NB4 (cell line): ENCODE measurements around the gene PLA2G4F.

Experiments
- MYC ChIP-seq: IDR thresholded peaks from 2 replicates; pipeline ENCODE4 v1.6.1; 2011; ENCODE audit warnings: low read depth, low read length
- POLR2A ChIP-seq: IDR thresholded peaks from 2 replicates; pipeline ENCODE4 v1.6.1; 2011; ENCODE audit warnings: mild to moderate bottlenecking; ENCODE audit not compliant: insufficient read length; ENCODE audit errors: extremely low read depth
- TF ChIP-seq, protein P1 (sequence below): IDR thresholded peaks from one replicate; pipeline ENCODE4 v1.5.1; 2012; ENCODE audit warnings: low read depth, low read length
- TF ChIP-seq, protein P2 (sequence below): IDR thresholded peaks from 2 replicates; pipeline ENCODE4 v1.6.1; 2011; ENCODE audit warnings: low read depth, low read length

DNA sequence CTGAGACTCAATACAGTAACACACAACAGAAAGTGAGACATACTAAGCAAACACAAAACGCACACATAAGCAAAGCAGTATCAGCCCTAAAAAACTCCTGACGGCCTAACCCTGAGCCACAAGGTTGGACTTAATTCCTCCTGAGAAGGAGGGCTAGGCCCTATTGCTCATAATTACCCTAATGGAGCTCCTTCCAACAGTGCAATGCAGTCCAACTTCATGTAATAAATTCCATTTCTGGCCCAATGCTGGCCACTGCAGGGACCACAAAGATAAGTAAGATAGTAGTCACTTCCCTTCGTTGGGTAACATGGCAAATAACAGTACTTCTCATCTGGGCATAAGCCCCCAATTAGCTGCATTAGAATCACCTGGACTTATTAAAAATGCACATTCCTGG, 47.5 kb upstream of the PLA2G4F start:
- TF ChIP-seq MYC (no peak), POLR2A (no peak)
- TF ChIP-seq, protein P1, sequence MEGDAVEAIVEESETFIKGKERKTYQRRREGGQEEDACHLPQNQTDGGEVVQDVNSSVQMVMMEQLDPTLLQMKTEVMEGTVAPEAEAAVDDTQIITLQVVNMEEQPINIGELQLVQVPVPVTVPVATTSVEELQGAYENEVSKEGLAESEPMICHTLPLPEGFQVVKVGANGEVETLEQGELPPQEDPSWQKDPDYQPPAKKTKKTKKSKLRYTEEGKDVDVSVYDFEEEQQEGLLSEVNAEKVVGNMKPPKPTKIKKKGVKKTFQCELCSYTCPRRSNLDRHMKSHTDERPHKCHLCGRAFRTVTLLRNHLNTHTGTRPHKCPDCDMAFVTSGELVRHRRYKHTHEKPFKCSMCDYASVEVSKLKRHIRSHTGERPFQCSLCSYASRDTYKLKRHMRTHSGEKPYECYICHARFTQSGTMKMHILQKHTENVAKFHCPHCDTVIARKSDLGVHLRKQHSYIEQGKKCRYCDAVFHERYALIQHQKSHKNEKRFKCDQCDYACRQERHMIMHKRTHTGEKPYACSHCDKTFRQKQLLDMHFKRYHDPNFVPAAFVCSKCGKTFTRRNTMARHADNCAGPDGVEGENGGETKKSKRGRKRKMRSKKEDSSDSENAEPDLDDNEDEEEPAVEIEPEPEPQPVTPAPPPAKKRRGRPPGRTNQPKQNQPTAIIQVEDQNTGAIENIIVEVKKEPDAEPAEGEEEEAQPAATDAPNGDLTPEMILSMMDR: no peak
- TF ChIP-seq, protein P2, sequence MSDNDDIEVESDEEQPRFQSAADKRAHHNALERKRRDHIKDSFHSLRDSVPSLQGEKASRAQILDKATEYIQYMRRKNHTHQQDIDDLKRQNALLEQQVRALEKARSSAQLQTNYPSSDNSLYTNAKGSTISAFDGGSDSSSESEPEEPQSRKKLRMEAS: no peak
